NB4 (cell line): Measurements from ENCODE around the gene NT5C3B.
"Not testable (repeated sequence)": the region's sequence is repeated elsewhere in the genome, so short reads cannot be mapped to it uniquely, and the experiment has no call there.

ENCODE experiments used
- DNase-seq: peaks from one replicate; pipeline ENCODE4 v3.0.0; 2010; ENCODE audit warnings: low read depth
- H3K4me3 ChIP-seq: one replicate; pipeline ENCODE4 v1.5.1; 2011; ENCODE audit warnings: mild to moderate bottlenecking, low read depth, low read length, moderate library complexity
- MAX ChIP-seq: IDR thresholded peaks from 2 replicates; pipeline ENCODE4 v1.6.1; 2011; ENCODE audit warnings: low read depth, low read length
- MYC ChIP-seq: IDR thresholded peaks from 2 replicates; pipeline ENCODE4 v1.6.1; 2011; ENCODE audit warnings: low read depth, low read length
- POLR2A ChIP-seq: IDR thresholded peaks from 2 replicates; pipeline ENCODE4 v1.6.1; 2011; ENCODE audit warnings: mild to moderate bottlenecking; ENCODE audit not compliant: insufficient read length; ENCODE audit errors: extremely low read depth
- TF ChIP-seq, protein P1 (sequence below): IDR thresholded peaks from one replicate; pipeline ENCODE4 v1.5.1; 2012; ENCODE audit warnings: low read depth, low read length

The NT5C3B gene

DNA sequence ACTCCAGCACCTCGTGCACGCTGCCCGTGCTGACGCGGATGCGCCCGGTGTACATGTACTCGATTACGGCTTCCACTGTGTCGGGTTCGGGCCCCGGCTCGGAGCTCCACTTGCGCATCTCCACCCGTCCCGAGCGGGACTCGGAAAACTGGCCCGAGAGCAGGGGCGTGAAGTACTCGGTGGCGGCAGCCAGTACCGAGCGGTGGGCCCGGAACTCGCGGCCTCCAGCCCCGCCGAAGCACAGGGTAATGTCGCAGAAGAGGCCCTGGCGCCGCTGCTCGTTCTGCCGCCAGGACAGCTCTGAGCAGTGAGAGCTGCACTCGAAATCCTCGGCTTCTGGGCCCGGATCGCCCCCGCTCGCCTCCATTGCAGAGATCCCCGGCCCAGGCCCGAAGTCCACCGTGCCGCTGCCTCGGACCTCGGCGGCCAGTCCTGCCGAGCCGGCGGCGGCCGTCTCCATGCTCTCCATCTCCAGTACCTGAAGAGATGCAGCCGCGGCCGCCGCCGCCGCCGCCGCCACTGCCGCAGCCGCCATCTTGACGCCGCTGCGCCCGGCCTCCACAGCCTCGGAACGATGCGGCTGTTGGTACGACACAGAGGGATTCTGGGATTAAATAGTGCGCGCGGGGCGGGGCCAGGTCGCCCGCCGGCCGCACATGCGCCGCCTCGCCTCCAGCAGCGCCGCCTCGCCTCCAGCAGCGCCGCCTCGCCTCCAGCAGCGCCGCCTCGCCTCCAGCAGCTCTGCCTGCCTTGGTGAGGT, 29.0 kb upstream of the NT5C3B start, which contains the start of gene KLHL11:
Gene KLHL11 (minus strand): TSS at position 588 of the 760 bp plus-strand sequence. CDS start 53 bp downstream, at position 535.
- TF ChIP-seq, protein P1, sequence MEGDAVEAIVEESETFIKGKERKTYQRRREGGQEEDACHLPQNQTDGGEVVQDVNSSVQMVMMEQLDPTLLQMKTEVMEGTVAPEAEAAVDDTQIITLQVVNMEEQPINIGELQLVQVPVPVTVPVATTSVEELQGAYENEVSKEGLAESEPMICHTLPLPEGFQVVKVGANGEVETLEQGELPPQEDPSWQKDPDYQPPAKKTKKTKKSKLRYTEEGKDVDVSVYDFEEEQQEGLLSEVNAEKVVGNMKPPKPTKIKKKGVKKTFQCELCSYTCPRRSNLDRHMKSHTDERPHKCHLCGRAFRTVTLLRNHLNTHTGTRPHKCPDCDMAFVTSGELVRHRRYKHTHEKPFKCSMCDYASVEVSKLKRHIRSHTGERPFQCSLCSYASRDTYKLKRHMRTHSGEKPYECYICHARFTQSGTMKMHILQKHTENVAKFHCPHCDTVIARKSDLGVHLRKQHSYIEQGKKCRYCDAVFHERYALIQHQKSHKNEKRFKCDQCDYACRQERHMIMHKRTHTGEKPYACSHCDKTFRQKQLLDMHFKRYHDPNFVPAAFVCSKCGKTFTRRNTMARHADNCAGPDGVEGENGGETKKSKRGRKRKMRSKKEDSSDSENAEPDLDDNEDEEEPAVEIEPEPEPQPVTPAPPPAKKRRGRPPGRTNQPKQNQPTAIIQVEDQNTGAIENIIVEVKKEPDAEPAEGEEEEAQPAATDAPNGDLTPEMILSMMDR, result no peak
- TF ChIP-seq MYC, result peak; percentile 80
- peak; percentile 81 for TF ChIP-seq POLR2A
- TF ChIP-seq MAX, result peak; percentile 80
- DNase-seq, result peak; percentile 92
- peak within 1 kb of the TSS; percentile 73 for H3K4me3 ChIP-seq

- H3K4me3 ChIP-seq, result peak overlapping the region; percentile 73
- no peak for TF ChIP-seq MYC
- TF ChIP-seq POLR2A, result no peak
- no peak for DNase-seq
Measured at GRCh38 chr17:41864498-41864835, 28.4 kb upstream of the NT5C3B start.

- DNase-seq, result no peak
- H3K4me3 ChIP-seq, result peak overlapping the region; percentile 14
- TF ChIP-seq, protein P1, result no peak
- TF ChIP-seq POLR2A, result no peak
- TF ChIP-seq MYC, result no peak
- TF ChIP-seq MAX, result no peak
Measured at GRCh38 chr17:41863074-41863848, 27.2 kb upstream of the NT5C3B start.

DNA sequence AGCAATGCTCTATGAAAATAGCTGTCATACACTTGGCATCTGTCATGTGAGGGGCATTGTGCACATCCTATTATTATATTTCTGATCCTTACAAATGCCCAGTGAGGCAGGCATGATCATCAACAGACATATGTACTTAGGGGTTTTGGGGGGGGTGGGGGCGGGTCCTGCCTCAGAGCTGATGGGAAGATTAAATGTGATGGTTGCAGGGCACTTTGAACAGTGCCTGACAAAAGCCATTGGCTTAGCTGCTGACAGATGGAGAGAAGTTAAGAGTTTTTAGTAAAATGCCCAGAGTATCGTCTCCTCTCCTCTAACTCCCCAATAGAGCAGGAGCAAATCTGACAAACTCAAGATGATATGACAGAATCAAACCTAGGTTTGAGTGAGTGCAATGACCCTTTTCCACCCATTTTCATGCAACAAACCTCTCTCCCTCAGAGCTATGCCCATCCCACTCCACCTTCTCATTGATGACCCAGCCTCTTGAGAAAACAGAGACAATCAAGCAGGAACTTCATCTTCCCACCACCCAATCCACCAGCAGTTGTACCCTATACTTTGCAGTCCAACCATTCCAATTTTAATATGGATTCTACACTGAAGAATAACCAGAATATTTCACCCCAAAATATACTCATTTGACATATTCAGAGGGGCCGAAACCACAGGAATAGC, 24.4 kb upstream of the NT5C3B start:
- DNase-seq, result no peak
- no peak overlapping the region for H3K4me3 ChIP-seq
- TF ChIP-seq, protein P1, result no peak
- TF ChIP-seq POLR2A (no peak), MYC (no peak), MAX (no peak)

GRCh38 chr17:41851382-41851781, 15.3 kb upstream of the NT5C3B start:
- not testable (repeated sequence) for H3K4me3 ChIP-seq, DNase-seq

DNA sequence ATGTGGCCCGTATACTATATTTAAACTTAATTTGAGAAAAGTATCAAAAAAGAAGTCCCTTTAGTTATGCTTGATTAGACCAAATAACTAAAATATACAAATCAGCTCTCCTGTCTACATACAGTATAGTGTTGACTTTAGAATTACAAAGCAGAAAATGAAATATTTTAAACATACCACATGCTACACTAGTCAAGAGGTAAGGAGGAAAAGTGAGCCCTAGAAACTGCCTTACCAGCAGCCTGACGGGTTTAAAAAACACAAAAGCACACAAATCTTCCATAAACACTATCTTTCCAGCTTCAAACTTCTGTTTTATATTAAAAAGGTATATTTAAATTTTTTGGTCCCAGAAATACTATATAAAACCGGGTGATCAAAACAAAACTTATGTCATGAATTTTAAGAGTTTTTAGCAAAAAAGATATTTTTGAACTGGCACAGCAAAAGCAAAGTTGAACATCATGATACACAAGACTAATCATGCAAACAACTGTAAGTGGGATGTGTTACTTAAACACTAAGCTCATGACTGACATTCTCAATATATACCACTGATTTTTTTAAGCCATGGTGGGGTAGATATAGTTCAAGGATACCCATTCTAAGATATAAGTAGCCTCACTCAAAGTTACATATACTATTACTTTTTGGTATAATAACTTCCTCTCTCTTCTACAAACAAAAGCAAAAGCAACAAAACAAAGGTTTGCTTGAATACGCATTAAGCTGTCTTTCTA, 13.4 kb upstream of the NT5C3B start:
- TF ChIP-seq MAX (no peak), MYC (no peak), POLR2A (no peak)
- TF ChIP-seq, protein P1, result no peak
- no peak for DNase-seq
- H3K4me3 ChIP-seq, result no peak overlapping the region
